GM19463 (cell line): ENCODE data around the gene MRPL54.
"Not testable (repeated sequence)": the region's sequence is repeated elsewhere in the genome, so short reads cannot be mapped to it uniquely, and the experiment has no call there.

Experiments
- ATAC-seq: cut with Tn5 transposase; IDR thresholded peaks from one replicate; pipeline ENCODE4 v1.9.1; 2021; ENCODE audit warnings: mild to moderate bottlenecking, moderate library complexity; ENCODE audit not compliant: unreplicated experiment

The MRPL54 gene

GRCh38 chr19:3738477-3739220, 23.8 kb upstream of the MRPL54 start:
- ATAC-seq, result no peak

GRCh38 chr19:3740431-3740830, 22.1 kb upstream of the MRPL54 start:
- ATAC-seq, result no peak

- ATAC-seq, result no peak
These were observed 19.0 kb upstream of the MRPL54 start for GRCh38 chr19:3743486-3743885.

- no peak for ATAC-seq
These were observed 17.0 kb upstream of the MRPL54 start for GRCh38 chr19:3745363-3746045.

- no peak for ATAC-seq
These were observed 16.0 kb upstream of the MRPL54 start for GRCh38 chr19:3746371-3747056.

GRCh38 chr19:3748965-3749364, 13.5 kb upstream of the MRPL54 start:
- ATAC-seq, result no peak

- ATAC-seq, result no peak
These were observed 12.3 kb upstream of the MRPL54 start for GRCh38 chr19:3750211-3750610.

- ATAC-seq, result no peak
These were observed 11.2 kb upstream of the MRPL54 start for GRCh38 chr19:3751236-3751635.

GRCh38 chr19:3752492-3752891, 10.0 kb upstream of the MRPL54 start:
- no peak for ATAC-seq

GRCh38 chr19:3753631-3754410, 8.7 kb upstream of the MRPL54 start:
- ATAC-seq, result no peak

- ATAC-seq, result not testable (repeated sequence)
These were observed 4.8 kb upstream of the MRPL54 start for GRCh38 chr19:3757705-3758104.

GRCh38 chr19:3758297-3758696, 4.2 kb upstream of the MRPL54 start:
- not testable (repeated sequence) for ATAC-seq

GRCh38 chr19:3759482-3760254, 2.8 kb upstream of the MRPL54 start:
- ATAC-seq, result no peak

- no peak for ATAC-seq
These were observed 1.6 kb upstream of the MRPL54 start for GRCh38 chr19:3760871-3761361.

- ATAC-seq, result no peak
These were observed 926 bp upstream of the MRPL54 start, which contains the start of gene APBA3 for GRCh38 chr19:3761382-3762129. Gene APBA3, minus strand, starts transcription at chr19:3761692. Its CDS starts 1,428 bp downstream, at chr19:3760264.

- ATAC-seq, result no peak
These were observed 380 bp upstream of the MRPL54 start for GRCh38 chr19:3762130-3762473.

- no peak for ATAC-seq
These were observed 2.6 kb downstream of the MRPL54 start for GRCh38 chr19:3765121-3765520.

- not testable (repeated sequence) for ATAC-seq
These were observed 3.3 kb downstream of the MRPL54 start for GRCh38 chr19:3765757-3766156.

- ATAC-seq, result no peak
These were observed 4.0 kb downstream of the MRPL54 start for GRCh38 chr19:3766520-3766919.
